ENCODE data around the gene RMI2.

RMI2 gene

DNA sequence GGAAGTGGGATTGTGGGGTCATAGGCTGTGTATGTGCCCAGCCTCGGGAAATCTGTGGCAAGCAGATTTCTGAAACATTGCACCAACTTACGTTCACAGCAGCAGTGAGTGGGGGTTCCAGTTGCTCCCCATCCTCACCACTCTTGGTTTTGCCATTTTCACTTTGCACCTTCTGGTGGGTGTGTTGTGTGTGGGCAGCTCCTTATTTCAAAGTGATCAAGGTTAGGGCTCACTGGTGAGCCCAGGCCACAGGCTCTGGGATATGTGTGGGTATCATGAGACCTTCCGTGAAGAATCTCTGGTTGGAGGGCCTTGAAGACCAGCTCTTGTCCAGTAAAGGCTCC, 34.7 kb upstream of the RMI2 start:
- no peak for DNase-seq

DNA sequence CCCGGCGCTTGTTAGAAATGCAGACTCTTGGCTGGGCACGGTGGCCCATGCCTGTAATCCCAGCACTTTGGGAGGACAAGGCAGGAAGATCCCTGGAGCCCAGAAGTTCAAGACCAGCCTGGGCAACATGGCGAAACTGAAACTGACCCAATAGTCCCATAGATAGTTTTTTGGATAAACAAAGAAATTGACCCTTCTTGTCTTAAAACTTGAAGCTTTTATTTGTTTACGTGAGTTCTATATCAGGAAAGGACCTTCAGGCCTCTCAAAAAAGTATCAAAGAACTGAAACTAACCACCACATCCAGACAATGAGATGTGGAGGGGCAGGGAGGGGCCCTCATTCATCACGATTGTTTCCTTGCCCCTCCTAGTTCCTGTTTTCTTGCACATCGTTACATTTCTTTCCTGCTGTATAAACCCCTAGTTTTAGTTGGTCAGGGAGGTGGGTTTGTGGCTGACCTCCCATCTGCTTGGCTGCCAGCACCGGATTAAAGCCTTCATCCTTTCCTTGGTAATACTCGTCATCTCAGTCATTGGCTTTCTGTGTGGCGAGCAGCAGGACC, 34.2 kb upstream of the RMI2 start:
- no peak for DNase-seq

DNA sequence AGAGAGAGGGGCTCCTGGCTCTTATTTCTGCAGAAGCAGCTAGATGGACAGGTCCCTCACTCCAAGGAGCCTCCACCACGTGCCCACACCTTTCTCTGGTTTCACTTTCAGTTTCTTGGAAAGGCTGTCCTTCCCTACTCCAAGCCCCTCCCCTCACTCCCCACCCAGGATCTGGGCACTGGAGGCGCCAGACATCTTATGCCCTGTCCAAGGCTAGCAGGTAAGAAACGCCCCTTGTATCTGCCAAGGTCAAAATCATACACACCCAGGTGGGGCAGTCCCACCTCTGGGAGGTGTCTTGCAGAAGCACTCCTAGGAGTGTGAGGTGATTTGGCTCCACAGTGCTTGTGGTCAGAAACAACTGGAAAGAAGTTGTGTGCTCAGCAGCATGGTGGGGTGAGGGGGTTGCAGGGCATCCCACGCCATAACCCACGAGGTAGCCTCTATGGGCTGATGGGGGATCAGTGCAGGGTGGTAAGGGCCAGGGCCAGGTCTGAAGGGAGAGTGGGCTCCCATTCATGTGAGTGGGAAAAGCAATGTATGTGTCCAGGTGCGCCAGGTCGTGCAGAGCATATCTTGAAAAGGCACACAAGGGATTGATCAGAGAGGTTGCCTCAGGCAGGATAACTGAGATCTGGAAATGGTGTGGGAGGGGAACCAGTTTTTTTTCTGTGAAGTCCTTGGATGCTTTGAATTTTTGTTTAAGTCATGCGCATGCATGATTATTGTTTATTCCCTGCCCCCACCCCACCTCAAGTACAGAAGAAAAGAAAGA, 32.4 kb upstream of the RMI2 start:
- no peak for DNase-seq

DNA sequence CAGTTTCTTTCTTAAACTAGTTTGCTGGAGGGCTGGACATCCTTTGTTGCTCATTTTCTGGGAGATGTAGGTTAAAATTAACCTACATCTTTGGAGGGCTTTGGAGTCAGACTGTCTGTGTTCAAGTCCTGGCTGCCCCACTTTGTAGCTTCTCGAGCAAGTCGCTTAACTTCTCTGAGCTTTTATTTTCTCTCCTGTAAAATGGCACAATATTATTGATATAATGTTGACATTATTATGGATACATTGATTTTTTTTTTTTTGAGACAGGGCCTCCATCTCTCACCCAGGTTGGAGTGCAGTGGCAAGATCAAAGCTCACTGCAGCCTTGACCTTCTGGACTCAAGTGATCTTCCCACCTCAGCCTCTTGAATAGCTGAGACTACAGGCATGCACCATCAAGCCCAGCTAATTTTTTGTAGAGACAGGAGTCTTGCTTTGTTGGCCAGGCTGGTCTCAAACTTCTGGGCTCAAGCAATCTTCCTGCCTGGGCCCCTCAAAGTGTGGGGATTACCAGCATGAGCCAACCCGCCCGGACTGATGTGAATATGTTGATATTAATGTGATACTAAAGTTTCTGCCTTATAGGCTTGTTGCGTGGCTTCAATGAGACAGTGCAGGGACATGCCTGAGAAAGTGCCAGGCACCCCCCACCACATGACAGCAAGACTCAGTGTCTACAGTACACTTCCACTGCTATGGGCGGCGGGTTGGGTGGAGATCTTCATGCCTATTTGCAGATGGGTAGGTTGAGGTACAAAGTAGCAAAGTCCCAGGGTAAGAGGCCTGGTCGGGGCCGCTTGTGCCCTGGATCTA, 31.6 kb upstream of the RMI2 start:
- DNase-seq = no peak

DNA sequence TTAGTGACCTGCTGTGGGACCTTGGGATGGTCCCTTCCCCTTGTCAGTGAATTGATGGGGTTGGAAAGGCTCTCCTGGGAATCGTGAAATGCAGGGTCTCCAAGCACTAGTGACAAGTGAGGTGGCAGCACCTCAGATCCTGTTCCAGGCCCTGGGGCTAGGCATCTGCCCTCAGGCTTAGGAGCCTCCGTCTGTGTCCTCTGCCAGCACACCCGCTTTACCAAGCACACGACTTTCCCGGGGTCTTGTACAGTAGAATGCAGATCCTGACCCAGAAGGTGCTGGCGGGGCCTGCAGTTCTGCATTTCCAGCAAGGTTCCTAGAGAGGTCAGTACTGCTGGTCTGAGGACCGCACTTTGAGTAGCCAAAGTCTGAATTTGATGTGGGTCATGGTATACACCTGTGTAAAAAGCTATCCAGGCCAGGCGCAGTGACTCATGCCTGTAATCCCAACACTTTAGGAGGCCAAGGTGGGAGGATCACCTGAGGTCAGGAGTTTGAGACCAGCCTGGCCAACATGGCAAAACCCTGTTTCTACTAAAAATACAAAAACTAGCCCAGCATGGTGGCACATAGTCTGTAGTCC, 30.9 kb upstream of the RMI2 start:
- DNase-seq = no peak

DNA sequence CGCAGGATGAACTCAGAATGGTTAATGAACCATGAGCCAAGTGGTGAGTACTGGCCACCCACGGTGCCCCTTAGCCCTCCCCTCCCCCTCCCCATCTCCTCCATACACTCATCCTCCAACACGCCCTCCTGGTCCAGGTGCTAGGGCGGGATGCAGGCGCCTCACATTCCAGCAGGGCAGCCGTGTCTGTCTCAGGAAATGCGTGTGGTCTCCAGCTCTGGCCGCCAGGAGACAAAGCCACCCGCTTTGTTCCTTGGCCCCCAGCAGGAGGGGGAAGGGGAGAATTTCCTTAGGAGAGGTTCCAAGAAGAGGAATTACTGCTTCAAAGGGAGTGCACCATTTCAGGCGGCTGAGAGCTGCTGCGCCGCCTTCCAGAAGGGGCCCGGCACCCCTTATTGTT, 29.7 kb upstream of the RMI2 start:
- DNase-seq = no peak

DNA sequence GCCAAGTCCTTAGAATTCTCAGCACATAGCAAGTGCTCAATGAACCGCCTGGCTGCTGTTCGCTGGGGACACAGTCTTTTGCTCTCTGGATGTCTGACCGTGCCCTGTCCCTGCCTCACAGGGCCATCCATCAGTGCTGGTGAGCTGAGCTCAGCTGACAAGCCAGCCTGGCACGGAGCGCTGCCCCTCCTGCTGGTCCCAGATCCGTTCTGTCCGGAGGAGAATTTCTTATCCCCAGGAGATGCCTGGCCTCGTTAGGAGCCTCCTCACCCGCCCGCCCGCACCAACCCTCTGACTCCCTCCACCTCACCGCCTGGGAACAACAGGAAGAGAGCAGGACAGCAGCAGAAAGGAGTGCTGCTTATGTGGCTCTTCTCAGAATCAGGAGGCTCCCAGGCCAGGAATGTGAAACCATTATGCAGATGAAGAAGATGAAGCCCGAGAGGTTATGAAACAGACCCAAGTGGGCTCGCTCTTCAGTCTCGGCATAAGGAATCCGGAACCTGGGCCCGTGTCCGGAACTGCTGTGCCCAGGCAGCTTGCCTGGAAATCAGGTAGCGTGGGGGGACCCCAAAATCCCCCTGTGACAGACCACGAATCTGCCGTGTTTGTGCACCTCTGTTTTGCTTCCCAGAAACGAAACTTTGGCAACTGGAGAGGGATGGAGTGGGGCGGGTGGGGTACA, 28.8 kb upstream of the RMI2 start:
- DNase-seq = no peak

DNA sequence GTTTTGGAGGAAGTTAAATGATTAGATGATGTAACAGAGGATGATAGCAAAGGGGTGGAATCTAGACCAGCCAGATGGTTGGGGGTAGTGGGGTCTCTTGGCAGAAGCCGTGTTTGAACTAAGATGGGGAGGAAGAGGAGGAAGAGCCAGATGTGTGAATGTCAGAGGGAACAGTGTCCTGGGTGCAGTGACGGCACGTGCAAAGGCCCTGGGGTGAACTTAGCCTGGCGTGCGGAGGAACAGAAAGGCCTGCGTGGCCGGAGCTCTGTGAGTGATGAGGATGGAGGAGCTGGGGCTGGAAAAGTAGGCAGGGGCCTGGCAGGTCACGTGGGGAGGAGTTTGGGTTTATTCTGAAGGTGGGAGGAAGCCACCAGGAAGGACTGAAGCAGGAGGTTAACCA, 26.4 kb upstream of the RMI2 start:
- no peak for DNase-seq

DNA sequence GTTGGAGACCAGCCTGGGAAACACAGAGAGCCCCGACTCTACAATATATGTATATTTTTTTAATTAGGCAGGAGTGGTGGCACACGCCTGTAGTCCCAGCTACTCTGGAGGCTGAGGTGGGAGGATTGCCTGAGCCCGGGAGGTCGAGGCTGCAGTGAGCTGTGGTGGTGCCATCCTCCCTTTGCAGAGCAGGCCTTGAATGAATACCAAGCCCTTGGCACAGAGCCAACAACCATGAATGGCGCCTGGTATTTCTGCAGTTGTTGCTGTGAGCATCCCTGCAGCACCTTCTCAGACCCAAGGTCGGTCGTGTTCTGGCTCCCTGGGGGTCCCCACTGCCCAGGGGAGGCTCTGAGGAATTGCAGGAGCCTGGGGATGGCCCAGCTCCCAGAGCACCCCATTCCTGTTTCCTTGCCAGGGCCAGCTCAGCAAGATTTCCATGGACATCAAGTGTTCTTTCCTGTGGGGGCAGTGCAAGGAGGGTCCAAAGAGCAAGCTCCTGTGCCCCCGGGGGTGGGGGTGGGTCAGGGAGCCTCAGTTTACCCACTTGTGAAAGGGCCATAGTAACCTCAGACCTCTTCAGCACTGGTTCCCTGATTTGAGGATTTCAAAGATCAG, 25.6 kb upstream of the RMI2 start:
- no peak for DNase-seq

DNA sequence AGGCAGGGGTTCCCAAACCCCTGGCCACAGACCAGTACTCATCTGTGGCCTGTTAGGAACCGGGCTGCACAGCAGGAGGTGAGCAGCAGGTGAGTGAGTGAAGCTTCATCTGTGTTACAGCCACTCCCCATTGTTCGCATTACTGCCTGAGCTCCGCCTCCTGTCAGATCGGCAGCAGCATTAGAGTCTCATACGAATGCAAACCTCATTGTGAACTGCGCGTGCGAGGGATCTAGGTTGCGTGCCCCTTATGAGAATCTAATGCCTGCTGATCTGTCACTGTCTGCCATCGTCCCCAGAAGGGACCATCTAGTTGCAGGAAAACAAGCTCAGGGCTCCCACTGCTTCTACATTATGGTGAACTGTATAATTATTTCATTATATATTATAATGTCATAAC, 25.1 kb upstream of the RMI2 start:
- DNase-seq = no peak

DNA sequence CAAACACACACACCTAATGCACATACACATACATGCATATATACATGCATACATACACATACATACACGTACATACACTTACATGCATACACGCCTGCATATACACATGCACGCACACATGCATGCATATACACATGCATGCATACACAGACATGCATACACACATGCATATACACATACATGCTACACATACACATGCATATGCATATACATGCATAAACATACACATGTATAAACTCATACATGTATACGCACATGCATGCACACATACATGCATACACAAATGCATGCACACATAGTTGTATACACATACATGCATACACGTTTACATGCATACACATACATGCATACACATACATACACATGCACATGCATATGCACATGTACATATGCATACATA, 23.6 kb upstream of the RMI2 start:
- no peak for DNase-seq

DNA sequence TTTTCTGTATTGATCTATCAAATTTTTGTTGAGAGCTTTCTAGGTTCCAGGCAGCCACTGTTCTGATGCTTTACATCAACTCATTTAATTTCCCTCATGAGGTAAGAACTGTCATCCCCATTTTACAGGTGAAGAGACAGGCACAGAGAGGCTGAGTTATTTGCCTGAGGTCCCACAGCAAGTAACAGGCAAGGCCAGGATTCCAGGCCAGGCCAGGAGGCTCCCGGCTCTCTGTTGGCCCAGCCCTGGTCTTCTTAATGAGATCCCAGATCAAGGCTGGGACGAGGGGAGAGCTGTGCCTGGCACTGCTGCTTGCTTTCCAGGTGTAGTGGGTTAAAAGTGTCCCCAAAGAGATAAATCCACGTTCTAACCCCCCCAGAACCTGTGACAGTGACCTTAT, 22.4 kb upstream of the RMI2 start:
- no peak for DNase-seq

DNA sequence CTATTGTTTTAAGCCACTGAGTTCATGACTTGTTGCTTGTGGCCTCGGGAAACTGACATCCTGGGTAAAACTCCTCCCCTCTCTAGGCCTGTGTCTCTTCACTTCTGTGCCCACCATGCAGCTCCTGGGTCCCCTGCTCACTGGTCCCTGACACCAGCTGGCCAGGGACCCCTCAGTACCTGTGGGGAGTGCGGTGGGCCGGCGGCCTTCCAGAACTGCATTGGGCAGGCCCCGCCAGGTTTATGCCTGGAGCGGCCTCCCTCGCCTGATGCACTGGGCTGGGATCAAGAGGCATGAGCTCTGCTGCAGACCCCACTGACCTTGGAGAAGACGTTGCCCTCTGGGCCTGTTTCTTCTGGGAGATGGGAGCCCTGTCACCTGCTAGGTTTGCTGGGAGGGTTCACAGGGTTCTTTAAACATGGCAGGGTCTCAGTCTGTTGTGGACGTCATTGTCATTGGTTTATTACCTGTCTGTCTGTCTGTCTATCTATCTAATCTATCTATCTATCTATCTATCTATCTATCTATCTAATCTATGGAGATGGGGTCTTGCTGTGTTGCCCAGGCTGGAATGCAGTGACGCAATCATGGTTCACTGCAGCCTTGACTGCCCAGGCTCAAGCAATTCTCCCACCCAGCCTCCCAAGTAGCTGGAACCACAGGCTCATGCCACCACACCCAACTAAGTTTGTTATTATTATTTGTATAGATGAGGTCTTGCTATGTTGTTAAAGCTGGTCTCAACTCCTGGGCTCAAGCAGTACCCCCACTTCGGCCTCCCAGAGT, 21.5 kb upstream of the RMI2 start:
- DNase-seq = no peak

DNA sequence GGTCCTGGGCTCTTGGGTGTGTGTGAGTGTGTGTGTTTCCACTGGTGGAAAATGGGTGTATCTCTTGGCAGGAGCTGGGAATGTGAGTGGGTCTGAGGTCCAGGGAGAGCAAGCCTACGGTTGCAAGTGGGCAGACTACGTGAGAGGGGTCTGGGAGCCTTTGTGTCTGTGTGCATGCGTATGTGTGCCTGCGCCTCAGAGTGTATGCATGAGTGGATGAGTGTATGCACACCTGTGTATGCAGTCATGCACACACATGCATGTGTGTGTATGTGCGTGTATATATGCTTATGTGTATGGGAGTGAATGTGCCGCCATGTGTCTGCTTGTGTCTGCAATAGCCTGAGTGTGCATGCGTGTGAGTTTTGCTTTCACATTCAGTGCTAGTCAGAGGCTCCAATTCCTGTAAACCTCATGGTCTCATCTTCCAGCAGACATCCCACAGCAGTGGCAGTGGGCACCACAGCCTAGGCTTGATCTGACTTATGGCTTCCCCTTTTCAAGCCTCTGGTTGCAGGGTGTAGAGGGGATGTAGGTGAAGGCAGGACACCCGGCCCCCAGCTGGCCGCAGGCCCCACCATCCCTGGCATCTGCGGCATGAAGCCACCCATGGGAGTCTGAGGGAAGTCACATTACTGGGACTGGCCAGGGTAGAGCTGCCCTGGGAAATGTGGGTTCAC, 19.7 kb upstream of the RMI2 start:
- DNase-seq = peak; percentile 71

DNA sequence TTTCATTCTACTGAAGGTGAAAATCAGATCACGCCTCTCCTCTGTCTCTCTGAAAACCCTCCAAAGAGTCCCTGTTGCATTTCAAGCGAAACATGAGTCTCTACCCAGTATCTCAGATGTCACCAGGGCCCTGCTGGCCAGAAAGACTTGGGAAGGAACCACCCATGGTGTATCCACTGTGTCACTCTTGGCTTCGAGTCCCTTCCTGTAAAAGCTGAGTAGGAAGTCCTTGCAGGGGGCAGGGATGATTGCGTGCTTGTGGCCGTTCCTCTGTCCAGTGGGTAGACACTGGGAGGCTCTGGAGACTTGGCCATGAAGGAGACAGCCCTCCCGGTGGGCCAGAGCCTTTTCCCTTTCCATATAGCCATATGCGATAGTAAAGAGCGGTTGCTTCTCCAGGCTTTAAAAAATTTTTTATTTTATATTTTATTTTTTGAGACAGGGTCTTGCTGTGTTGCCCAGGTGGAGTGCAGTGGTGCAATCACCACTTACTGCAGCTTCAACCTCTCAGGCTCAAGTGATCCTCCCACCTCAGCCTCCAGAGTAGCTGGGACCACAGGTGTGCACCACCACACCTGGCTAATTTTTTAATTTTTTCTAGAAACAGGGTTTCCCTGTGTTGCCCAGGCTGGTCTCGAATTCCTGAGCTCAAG, 19.0 kb upstream of the RMI2 start:
- DNase-seq = no peak

DNA sequence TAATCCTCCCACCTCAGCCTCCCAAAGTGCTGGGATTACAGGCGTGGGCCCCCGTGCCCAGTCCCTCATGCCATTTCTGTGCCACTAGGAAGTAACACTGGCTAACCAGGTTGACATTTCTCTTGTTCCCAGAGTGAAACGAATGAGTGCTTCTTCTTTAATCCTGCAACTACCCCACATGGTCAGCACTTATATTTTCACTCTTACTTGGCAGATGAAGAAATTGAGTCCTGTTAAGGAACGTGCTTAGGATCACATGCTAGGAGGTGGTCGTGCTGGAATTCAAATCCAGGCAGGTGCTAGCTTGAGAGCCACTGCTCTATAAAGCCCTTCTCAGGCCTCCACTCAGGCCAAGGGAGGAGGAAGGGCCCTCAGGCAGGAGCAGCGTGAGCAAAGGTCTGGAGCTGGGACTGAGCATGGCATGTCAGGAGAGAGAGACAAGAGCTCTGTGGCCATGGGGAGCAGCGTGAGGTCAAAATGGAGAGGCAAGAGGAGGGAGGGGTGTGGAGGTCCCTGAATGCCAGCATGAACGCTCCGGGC, 18.5 kb upstream of the RMI2 start:
- no peak for DNase-seq

DNA sequence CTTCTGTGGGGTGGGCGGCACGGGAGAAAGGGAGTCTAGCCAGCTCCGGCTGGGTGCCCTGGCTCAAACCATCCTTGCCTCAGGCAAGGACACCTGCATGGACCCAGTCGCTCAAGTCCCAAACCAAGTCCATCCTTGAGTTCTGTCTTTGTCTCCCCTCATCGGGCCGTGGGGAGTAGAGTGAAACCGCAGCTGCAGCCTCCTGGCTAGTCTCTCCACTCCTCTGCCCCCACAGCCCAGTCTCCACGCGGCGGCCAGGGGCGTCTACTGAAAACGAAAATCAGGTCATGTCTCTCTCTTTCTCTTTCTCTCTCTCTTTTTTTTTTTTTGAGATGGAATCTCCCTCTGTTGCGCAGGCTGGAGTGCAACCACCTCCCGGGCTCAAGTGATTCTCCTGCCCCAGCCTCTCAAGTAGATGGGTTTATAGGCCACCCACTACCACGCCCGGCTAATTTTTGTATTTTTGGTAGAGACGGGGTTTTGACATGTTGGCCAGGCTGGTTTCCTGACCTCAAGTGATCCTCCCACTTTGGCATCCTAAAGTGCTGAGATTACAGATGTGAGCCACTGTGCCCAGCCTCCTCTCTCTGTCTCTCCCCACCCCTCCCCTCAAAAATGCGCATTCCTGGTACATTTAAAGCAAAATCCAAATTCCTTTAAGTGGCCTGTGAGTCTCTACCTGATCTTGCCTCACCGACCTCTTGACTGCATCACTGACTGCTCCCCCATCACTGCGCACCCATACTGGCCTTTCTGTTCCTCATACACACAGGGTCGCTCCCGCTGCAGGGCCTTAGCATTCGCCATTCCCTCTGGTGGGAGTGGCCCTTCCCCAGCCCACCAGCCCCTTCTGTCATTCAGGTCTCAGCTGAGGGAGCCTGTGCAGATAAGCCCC, 17.7 kb upstream of the RMI2 start:
- no peak for DNase-seq

DNA sequence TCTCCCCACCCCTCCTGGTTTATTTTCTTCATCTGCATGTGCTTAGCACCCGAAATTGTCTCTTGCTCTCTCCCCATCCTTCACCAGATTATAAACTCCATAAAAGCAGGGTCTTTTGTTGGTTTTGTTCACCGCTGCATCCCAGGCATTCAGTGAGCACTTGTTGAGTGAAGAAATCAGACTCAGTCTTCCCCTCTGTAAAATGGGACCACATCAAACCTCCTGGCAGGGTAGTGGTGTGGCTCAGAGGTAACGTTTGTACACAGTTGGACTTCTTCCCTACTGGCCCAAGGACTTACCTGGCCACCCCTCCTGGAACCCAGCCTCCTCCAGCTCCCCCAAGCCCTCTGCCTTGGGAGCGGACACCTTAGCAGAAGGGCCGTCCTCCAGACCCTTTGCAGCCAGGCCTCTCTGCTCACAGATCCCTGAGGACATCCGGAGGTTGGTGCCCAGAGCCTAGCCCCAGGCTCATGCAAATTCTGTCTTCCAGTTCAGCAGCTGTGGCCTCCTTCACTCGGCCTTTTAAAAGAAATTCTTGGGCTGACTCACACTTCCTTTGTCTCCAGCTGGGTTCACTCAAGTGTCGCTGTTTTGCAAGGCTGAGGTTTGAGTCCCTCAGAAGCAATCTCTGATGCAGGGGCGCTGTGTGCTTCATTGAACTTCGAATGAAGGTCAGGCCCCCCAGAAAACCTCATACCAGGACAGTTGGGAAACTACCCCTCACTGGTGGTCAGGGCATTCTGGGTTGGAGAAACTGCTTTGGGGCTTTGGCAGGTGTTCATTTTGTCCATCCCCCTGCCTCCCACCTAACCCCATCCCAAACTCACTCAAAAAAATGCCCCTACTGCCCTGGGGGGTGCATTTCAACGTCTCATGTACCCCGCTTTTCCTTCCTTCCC, 16.8 kb upstream of the RMI2 start:
- peak; percentile 78 for DNase-seq

Measured in activated CD8-positive, alpha-beta memory T cell treated with anti-CD3 and anti-CD28 coated beads for 24 hours (primary cell).